Colonic mucosa (tissue), 4 donors: Measurements from ENCODE around the gene ZNF554. TPM values are rescaled to one million over a fixed set of nuclear protein-coding genes. Genes with fewer than 3 reads are reported as not detected.

Source experiments
- DNase-seq: peaks from one replicate; pipeline ENCODE4 v3.0.0-alpha.2; 2020
- H3K27ac ChIP-seq: fragments of 200-600 bp; one replicate; pipeline ENCODE4 v1.8.0; 2021
- H3K27me3 ChIP-seq: fragments of 200-600 bp; one replicate; pipeline ENCODE4 v1.8.0; 2021
- H3K36me3 ChIP-seq: fragments of 200-600 bp; one replicate; pipeline ENCODE4 v1.8.0; 2021
- H3K4me1 ChIP-seq: fragments of 200-600 bp; one replicate; pipeline ENCODE4 v1.8.0; 2021; ENCODE audit warnings: mild to moderate bottlenecking
- H3K4me3 ChIP-seq: fragments of 200-600 bp; one replicate; pipeline ENCODE4 v1.8.0; 2021
- H3K9ac ChIP-seq, 2 donors: one replicate each; pipeline ENCODE4 v1.7.0; 2013; ENCODE audit warnings: control low read depth in 2 of 2, low read depth in 2 of 2, low read length in 2 of 2
- H3K9me3 ChIP-seq: fragments of 200-600 bp; one replicate; pipeline ENCODE4 v1.8.0; 2021
- intact Hi-C: fragments of 100-400 bp; cut with DNase I; formaldehyde crosslinking; loops from one replicate; pipeline ENCODE4 v1.14.1; 2022
- total RNA-seq, 2 donors: library from RNA; stranded (reverse); fragmentation: NEBNext Ultra II Directional in 1 of 2; extraction: Animal tissue kit (Norgen Biotek cat#: 25700) in 1 of 2; gene quantifications; one replicate each; pipeline ENCODE4 v1.2.1, GENCODE V29; 2021
- TF ChIP-seq, protein P1 (sequence below): fragments of 200-600 bp; IDR thresholded peaks from one replicate; pipeline ENCODE4 v1.8.0; 2022; ENCODE audit warnings: antibody characterized with exemption, mild to moderate bottlenecking
- donor health status: healthy.
- donor health status: DM: no; HTN: no; CAD: no.
- donor health status: DM: no; HTN: no; CAD: no.

The ZNF554 gene
- total RNA-seq, 2 donors from 2014 or later, result 3.0 to 5.1 TPM

DNA sequence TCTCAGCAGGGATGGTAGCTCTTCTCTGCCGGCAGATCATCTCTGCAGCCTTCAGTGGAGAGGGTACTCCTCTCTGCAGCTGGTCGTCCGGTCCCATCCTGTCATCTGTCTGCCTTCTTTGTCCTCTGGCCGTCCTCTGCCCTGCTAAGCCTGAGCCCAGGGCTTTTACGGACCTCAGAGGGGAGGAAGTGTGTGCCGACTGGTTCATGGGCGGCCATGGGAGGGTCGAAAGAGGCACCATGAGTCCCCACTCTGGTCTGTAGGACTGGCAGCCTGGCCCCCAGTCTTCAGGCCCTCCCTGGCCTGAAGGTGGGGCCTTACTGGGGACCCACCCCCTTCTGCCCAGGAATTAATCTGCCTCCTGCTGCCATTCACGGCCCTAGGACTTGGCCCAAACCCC, 4.0 kb downstream of the ZNF554 start:
- TF ChIP-seq, protein P1, sequence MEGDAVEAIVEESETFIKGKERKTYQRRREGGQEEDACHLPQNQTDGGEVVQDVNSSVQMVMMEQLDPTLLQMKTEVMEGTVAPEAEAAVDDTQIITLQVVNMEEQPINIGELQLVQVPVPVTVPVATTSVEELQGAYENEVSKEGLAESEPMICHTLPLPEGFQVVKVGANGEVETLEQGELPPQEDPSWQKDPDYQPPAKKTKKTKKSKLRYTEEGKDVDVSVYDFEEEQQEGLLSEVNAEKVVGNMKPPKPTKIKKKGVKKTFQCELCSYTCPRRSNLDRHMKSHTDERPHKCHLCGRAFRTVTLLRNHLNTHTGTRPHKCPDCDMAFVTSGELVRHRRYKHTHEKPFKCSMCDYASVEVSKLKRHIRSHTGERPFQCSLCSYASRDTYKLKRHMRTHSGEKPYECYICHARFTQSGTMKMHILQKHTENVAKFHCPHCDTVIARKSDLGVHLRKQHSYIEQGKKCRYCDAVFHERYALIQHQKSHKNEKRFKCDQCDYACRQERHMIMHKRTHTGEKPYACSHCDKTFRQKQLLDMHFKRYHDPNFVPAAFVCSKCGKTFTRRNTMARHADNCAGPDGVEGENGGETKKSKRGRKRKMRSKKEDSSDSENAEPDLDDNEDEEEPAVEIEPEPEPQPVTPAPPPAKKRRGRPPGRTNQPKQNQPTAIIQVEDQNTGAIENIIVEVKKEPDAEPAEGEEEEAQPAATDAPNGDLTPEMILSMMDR, result no peak
- Histone ChIP-seq H3K27me3 (no peaks in the 10 kb centered on the region), H3K27ac (no peak overlapping the region), H3K36me3 (no peaks in the 10 kb centered on the region), H3K4me3 (no peak overlapping the region), H3K4me1 (no peaks in the 10 kb centered on the region), H3K9ac (no peak overlapping the region), H3K9me3 (no peaks in the 10 kb centered on the region)
- intact Hi-C loops, result no loop called here
- no peak for DNase-seq

DNA sequence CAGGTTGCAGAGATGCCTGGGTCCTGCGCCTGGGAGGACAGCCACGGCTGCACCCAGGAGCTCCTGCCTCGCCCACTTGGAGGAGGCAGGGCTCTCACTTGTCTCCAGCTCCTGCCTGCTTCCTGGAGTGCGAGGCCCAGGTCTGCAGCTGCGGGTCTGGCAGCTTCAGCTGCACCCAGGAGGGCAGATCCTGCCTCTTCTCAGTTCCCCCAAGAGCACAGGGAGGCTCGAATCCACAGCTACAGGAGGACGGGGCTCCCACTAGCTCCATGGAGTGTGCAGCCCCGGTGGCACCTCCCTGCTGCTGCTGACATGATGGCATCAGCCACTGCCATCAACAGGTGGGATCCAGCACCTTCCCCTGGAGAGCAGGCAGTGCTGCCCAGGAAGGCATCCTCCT, 4.5 kb downstream of the ZNF554 start:
- H3K9ac ChIP-seq, result no peak overlapping the region
- no peaks in the 10 kb centered on the region for H3K4me1 ChIP-seq
- H3K27me3 ChIP-seq, result no peaks in the 10 kb centered on the region
- no peak overlapping the region for H3K27ac ChIP-seq
- DNase-seq, result no peak
- no peak overlapping the region for H3K4me3 ChIP-seq
- TF ChIP-seq, protein P1, result no peak
- H3K9me3 ChIP-seq, result no peaks in the 10 kb centered on the region
- no peaks in the 10 kb centered on the region for H3K36me3 ChIP-seq
- intact Hi-C loops, result no loop called here

- no peaks in the 10 kb centered on the region for H3K27me3 ChIP-seq
- TF ChIP-seq, protein P1, result no peak
- no peaks in the 10 kb centered on the region for H3K9me3 ChIP-seq
- no peak overlapping the region for H3K4me3 ChIP-seq
- intact Hi-C loops, result no loop called here
- no peaks in the 10 kb centered on the region for H3K36me3 ChIP-seq
- H3K27ac ChIP-seq, result no peak overlapping the region
- DNase-seq, result no peak
- no peaks in the 10 kb centered on the region for H3K4me1 ChIP-seq
- no peak overlapping the region for H3K9ac ChIP-seq
Observed at GRCh38 chr19:2827022-2827421, 7.4 kb downstream of the ZNF554 start.

GRCh38 chr19:2827840-2828489, 8.3 kb downstream of the ZNF554 start:
- H3K9me3 ChIP-seq, result no peaks in the 10 kb centered on the region

DNA sequence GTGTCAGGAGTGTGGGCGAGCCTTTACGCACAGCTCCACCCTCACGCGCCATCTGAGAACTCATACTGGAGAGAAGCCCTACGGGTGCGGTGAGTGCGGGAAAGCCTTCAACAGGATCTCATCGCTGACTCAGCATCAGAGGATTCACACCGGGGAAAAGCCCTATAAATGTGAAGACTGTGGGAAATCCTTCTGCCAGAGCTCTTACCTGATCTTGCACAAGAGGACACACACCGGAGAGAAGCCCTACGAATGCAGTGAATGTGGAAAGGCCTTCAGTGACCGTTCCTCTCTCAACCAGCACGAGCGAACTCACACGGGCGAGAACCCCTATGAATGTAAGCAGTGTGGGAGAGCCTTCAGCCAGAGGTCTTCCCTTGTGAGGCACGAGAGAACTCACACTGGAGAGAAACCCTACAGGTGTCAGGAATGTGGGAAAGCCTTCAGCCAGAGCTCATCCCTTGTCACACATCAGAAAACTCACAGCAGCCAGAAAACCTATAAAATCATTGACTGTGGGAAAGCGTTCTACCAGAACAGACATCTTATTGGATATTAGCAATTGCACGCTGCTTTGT, 14.7 kb downstream of the ZNF554 start:
- no peaks in the 10 kb centered on the region for H3K27me3 ChIP-seq
- intact Hi-C loops, result no loop called here
- peaks cover 6% of the 10 kb centered on the region for H3K36me3 ChIP-seq
- H3K9ac ChIP-seq, result no peak overlapping the region
- no peaks in the 10 kb centered on the region for H3K4me1 ChIP-seq
- H3K27ac ChIP-seq, result no peak overlapping the region
- TF ChIP-seq, protein P1, result no peak
- H3K9me3 ChIP-seq, result peaks cover 14% of the 10 kb centered on the region
- DNase-seq, result no peak
- H3K4me3 ChIP-seq, result no peak overlapping the region

More at GRCh38 chr19:2827840-2828489, 8.3 kb downstream of the ZNF554 start:
- H3K9ac ChIP-seq, result no peak overlapping the region
- no peaks in the 10 kb centered on the region for H3K4me1 ChIP-seq
- intact Hi-C loops, result no loop called here
- no peak for DNase-seq
- TF ChIP-seq, protein P1, result no peak
- no peaks in the 10 kb centered on the region for H3K27me3 ChIP-seq
- H3K4me3 ChIP-seq, result no peak overlapping the region
- no peak overlapping the region for H3K27ac ChIP-seq
- peaks cover 5% of the 10 kb centered on the region for H3K36me3 ChIP-seq
